Measurements from ENCODE around the gene XYLT1.

Gene XYLT1

GRCh38 chr16:17273142-17273561, 197.6 kb downstream of the XYLT1 start:
- DNase-seq = no peak

- no peak for DNase-seq
These were observed 198.0 kb downstream of the XYLT1 start for GRCh38 chr16:17272716-17273115.

- peak; percentile 39 for DNase-seq
These were observed 199.1 kb downstream of the XYLT1 start for GRCh38 chr16:17271687-17272086.

- no peak for DNase-seq
These were observed 200.1 kb downstream of the XYLT1 start for GRCh38 chr16:17270683-17271109.

GRCh38 chr16:17270111-17270510, 200.6 kb downstream of the XYLT1 start:
- no peak for DNase-seq

- DNase-seq = no peak
These were observed 201.3 kb downstream of the XYLT1 start for GRCh38 chr16:17269439-17269838.

- no peak for DNase-seq
These were observed 204.0 kb downstream of the XYLT1 start for GRCh38 chr16:17266608-17267313.

GRCh38 chr16:17265154-17265553, 205.6 kb downstream of the XYLT1 start:
- DNase-seq = no peak

- DNase-seq = no peak
These were observed 209.4 kb downstream of the XYLT1 start for GRCh38 chr16:17261197-17261858.

GRCh38 chr16:17260276-17260849, 210.4 kb downstream of the XYLT1 start:
- DNase-seq = no peak

- no peak for DNase-seq
These were observed 210.9 kb downstream of the XYLT1 start for GRCh38 chr16:17259751-17260270.

GRCh38 chr16:17258848-17259713, 211.7 kb downstream of the XYLT1 start:
- no peak for DNase-seq

- DNase-seq = no peak
These were observed 212.6 kb downstream of the XYLT1 start for GRCh38 chr16:17258077-17258599.

- DNase-seq = no peak
These were observed 213.2 kb downstream of the XYLT1 start for GRCh38 chr16:17257426-17258023.

- DNase-seq = no peak
These were observed 218.1 kb downstream of the XYLT1 start for GRCh38 chr16:17252701-17253100.

- no peak for DNase-seq
These were observed 218.7 kb downstream of the XYLT1 start for GRCh38 chr16:17252064-17252463.

GRCh38 chr16:17251496-17251895, 219.3 kb downstream of the XYLT1 start:
- no peak for DNase-seq

GRCh38 chr16:17246974-17247732, 223.6 kb downstream of the XYLT1 start:
- no peak for DNase-seq

- DNase-seq = no peak
These were observed 224.4 kb downstream of the XYLT1 start for GRCh38 chr16:17246268-17246885.

GRCh38 chr16:17245776-17246175, 225.0 kb downstream of the XYLT1 start:
- DNase-seq = no peak
